Endothelial cell of umbilical vein (primary cell): ENCODE data around the gene MLPH. TPM values are rescaled to one million over a fixed set of nuclear protein-coding genes. Genes with fewer than 3 reads are reported as not detected.

Experiments
- BruUV-seq: library from RNA; stranded (reverse); fragments of 400-500 nt; replicated peaks from 2 replicates; lab custom pipeline; 2021; lab: Mats Ljungman, UMichigan
- CTCF ChIA-PET: fragments of 300-600, 350-600 bp; sonication (Branson Sonifier 250); formaldehyde crosslinking; loops from one replicate; lab custom pipeline; 2021; ENCODE audit warnings: antibody characterized with exemption, inconsistent platforms; lab: Charles Lee
- POLR2A ChIA-PET: fragments of 300-600, 350-600 bp; sonication (Branson Sonifier 250); formaldehyde crosslinking; loops from one replicate; lab custom pipeline; 2021; ENCODE audit warnings: antibody characterized with exemption, inconsistent platforms; lab: Charles Lee
- DNase-seq: peaks from one replicate; pipeline ENCODE4 v3.0.0-alpha.2; 2011; ENCODE audit warnings: low read depth, low spot score
- FAIRE-seq: peaks from 2 replicates; lab custom pipeline; 2011; peaks lifted over from hg19 to GRCh38; lab: Jason Lieb, UNC
- H2AFZ ChIP-seq: 2 replicates; pipeline ENCODE4 v1.6.0; 2012; ENCODE audit warnings: low read depth, low read length, control low read depth, inconsistent platforms
- H3K27ac ChIP-seq: 2 replicates; pipeline ENCODE4 v1.5.1; 2011; ENCODE audit warnings: low read depth, mild to moderate bottlenecking, control low read depth, low read length, moderate library complexity; ENCODE audit not compliant: insufficient read depth
- H3K27me3 ChIP-seq, 2 experiments: 2 replicates each; pipeline versions ENCODE4 v1.6.0 to v1.6.1; 2011; ENCODE audit warnings: low read length in 2 of 2, mixed read lengths in 1 of 2; ENCODE audit not compliant: control insufficient read depth in 2 of 2, insufficient read depth in 2 of 2
- H3K36me3 ChIP-seq, 2 experiments: 2 replicates in 1 of 2; 3 replicates in 1 of 2; pipeline ENCODE4 v1.5.1; 2011; ENCODE audit warnings: low read length in 2 of 2, mild to moderate bottlenecking in 1 of 2, moderate library complexity in 1 of 2; ENCODE audit not compliant: control insufficient read depth in 2 of 2, insufficient read depth in 2 of 2; ENCODE audit errors: extremely low read depth in 1 of 2
- H3K4me1 ChIP-seq: 3 replicates; pipeline ENCODE4 v1.5.1; 2011; ENCODE audit warnings: mild to moderate bottlenecking, low read length; ENCODE audit not compliant: control insufficient read depth, insufficient read depth; ENCODE audit errors: extremely low read depth
- H3K4me2 ChIP-seq: 2 replicates; pipeline ENCODE4 v1.6.1; 2011; ENCODE audit warnings: low read length, control low read depth, mixed read lengths; ENCODE audit not compliant: insufficient read depth
- H3K4me3 ChIP-seq, 3 experiments: fragments of 200-600 bp in 1 of 3; sonication (generic), shearing (Covaris generic) in 1 of 3; replicated peaks in 1 of 3; 2 replicates each; pipeline ENCODE4 v1.5.1; 2011 to 2016; ENCODE audit warnings: control low read depth in 3 of 3, low read length in 3 of 3, mild to moderate bottlenecking in 2 of 3, inconsistent platforms in 1 of 3, low read depth in 1 of 3, moderate library complexity in 1 of 3; ENCODE audit not compliant: insufficient read depth in 1 of 3
- H3K79me2 ChIP-seq: 2 replicates; pipeline ENCODE4 v1.6.0; 2012; ENCODE audit warnings: low read length, inconsistent platforms; ENCODE audit not compliant: control insufficient read depth, insufficient read depth
- H3K9ac ChIP-seq: replicated peaks from 2 replicates; pipeline ENCODE3; 2011; ENCODE audit warnings: low read length, control low read depth; ENCODE audit not compliant: insufficient read depth; ENCODE audit errors: extremely low read depth
- H3K9me1 ChIP-seq: replicated peaks from 3 replicates; pipeline ENCODE4 v1.6.0; 2011; ENCODE audit warnings: mild to moderate bottlenecking, low read length; ENCODE audit not compliant: control insufficient read depth, insufficient read depth; ENCODE audit errors: extremely low read depth
- H3K9me3 ChIP-seq: replicated peaks from 2 replicates; pipeline ENCODE4 v1.5.1; 2012; ENCODE audit warnings: low read length, inconsistent platforms; ENCODE audit not compliant: control insufficient read depth, insufficient read depth
- H4K20me1 ChIP-seq: replicated peaks from 2 replicates; pipeline ENCODE3; 2011; ENCODE audit warnings: mild to moderate bottlenecking, low read length; ENCODE audit not compliant: control insufficient read depth, insufficient read depth; ENCODE audit errors: extremely low read depth
- EZH2 ChIP-seq: IDR thresholded peaks from 2 replicates; pipeline ENCODE4 v1.6.1; 2012; ENCODE audit warnings: borderline replicate concordance, low read depth, mild to moderate bottlenecking, moderate library complexity, low read length, inconsistent platforms; ENCODE audit not compliant: severe bottlenecking
- GATA2 ChIP-seq: IDR thresholded peaks from 2 replicates; pipeline ENCODE4 v1.7.0; 2011; ENCODE audit warnings: low read depth, mild to moderate bottlenecking, moderate library complexity, mixed read lengths, low read length; ENCODE audit not compliant: insufficient read length, insufficient read depth
- POLR2A ChIP-seq: IDR thresholded peaks from 2 replicates; pipeline ENCODE4 v1.6.1; 2012; ENCODE audit warnings: low read depth, mild to moderate bottlenecking, control low read depth, low read length
- POLR2AphosphoS5 ChIP-seq: IDR thresholded peaks from 2 replicates; pipeline ENCODE4 v1.6.1; 2012; ENCODE audit warnings: low read depth, mild to moderate bottlenecking, control low read depth, low read length, moderate library complexity; ENCODE audit not compliant: insufficient read depth
- dilution Hi-C: fragments of 300-500 bp; cut with MboI; formaldehyde crosslinking; loops from one replicate; pipeline ENCODE4 v1.15.0; 2019; ENCODE audit warnings: low sequenced_read_pairs; ENCODE audit not compliant: extremely low pct_ligation_motif_present
- intact Hi-C: fragments of 100-400 bp; cut with micrococcal nuclease; formaldehyde crosslinking; loops from one replicate; pipeline ENCODE4 v1.10.0; 2022
- polyA plus RNA-seq, 4 experiments: library from polyadenylated mRNA; depleted of rRNA in 3 of 4; stranded (reverse) in 3 of 4; unstranded in 1 of 4; fragments of >200 nt; gene quantifications; 2 replicates each; pipeline versions ENCODE4 v1.2.1 to v1.2.3, GENCODE V29; 2011 to 2012; ENCODE audit warnings: missing spikeins in 1 of 4
- total RNA-seq: library from RNA; stranded (reverse); gene quantifications from 2 replicates; pipeline ENCODE4 v1.2.3, GENCODE V29; 2021
- TF ChIP-seq, protein P1 (sequence below): IDR thresholded peaks from 2 replicates; pipeline ENCODE4 v1.6.1; 2011; ENCODE audit not compliant: insufficient read depth, insufficient read length
- TF ChIP-seq, protein P2 (sequence below), 2 donors: IDR thresholded peaks; 1 replicate in 1 of 2; 2 replicates in 1 of 2; pipeline ENCODE4 v1.5.1; 2011; ENCODE audit warnings: low read length in 2 of 2, mild to moderate bottlenecking in 2 of 2, moderate library complexity in 2 of 2, control low read depth in 1 of 2, inconsistent platforms in 1 of 2, low read depth in 1 of 2; ENCODE audit not compliant: insufficient read depth in 1 of 2; ENCODE audit errors: extremely low read depth in 1 of 2

Gene MLPH
- total and polyA plus RNA-seq, 2 donors (not counting 3 experiments of a cell fraction or from before 2014, with no cell fraction given) = not detected

DNA sequence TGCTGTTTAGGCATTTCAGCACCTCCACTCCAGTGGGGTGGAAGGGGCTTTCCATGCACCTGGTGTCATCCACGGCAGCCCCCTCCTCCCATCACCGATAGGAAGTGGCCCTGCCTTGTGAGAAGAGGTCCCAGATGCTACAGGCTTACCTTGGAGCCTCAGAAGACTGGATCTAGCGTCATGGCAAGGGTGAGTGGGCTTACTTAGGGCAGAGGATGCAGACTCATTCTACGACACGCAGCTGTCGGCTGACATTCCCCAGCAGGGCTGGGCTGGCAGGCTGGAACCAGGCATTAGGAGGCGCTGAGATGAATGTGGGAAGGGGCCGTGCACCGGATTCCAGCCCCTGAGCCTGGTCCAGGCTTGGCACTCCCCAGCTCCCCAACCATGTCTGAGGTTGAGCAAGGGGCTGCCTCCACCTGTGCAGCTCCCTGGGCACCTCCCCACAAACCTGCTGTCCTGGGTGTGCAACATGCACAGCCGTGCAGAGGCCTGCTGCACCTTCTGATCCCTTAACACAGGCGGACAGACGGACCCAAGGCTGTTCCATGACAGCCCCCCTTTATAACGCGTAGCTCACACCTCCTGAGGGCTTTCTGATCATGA, 77.6 kb downstream of the MLPH start:
- ChIA-PET POLR2A (no interaction called here), CTCF (interaction anchor here (0.7 kb wide), 1 partner anchor 52 kb away, joined by 4 read pairs; no protein-coding TSS in a partner anchor)
- no peaks in the 10 kb centered on the region for H3K9me3 ChIP-seq
- FAIRE-seq = no peak
- H4K20me1 ChIP-seq = no peaks in the 10 kb centered on the region
- BruUV-seq = no TSS peak
- H3K79me2 ChIP-seq = no peaks in the 10 kb centered on the region
- no peak for DNase-seq
- no peak overlapping the region for H3K27ac ChIP-seq
- no peak overlapping the region for H3K4me3 ChIP-seq
- TF ChIP-seq POLR2AphosphoS5 = no peak
- no peak for TF ChIP-seq GATA2
- TF ChIP-seq, protein P1, sequence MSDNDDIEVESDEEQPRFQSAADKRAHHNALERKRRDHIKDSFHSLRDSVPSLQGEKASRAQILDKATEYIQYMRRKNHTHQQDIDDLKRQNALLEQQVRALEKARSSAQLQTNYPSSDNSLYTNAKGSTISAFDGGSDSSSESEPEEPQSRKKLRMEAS = no peak
- TF ChIP-seq EZH2 = no peak
- no peak for TF ChIP-seq POLR2A
- TF ChIP-seq, protein P2, sequence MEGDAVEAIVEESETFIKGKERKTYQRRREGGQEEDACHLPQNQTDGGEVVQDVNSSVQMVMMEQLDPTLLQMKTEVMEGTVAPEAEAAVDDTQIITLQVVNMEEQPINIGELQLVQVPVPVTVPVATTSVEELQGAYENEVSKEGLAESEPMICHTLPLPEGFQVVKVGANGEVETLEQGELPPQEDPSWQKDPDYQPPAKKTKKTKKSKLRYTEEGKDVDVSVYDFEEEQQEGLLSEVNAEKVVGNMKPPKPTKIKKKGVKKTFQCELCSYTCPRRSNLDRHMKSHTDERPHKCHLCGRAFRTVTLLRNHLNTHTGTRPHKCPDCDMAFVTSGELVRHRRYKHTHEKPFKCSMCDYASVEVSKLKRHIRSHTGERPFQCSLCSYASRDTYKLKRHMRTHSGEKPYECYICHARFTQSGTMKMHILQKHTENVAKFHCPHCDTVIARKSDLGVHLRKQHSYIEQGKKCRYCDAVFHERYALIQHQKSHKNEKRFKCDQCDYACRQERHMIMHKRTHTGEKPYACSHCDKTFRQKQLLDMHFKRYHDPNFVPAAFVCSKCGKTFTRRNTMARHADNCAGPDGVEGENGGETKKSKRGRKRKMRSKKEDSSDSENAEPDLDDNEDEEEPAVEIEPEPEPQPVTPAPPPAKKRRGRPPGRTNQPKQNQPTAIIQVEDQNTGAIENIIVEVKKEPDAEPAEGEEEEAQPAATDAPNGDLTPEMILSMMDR (IDR thresholded peaks at IDR 0.05; ENCODE audit: extremely low read depth in 1 of 2, insufficient read depth in 1 of 2, low read depth in 1 of 2, low read length in 2 of 2) = no peak
- H3K36me3 ChIP-seq = no peaks in the 10 kb centered on the region
- H3K4me1 ChIP-seq = no peaks in the 10 kb centered on the region
- intact Hi-C loops = no loop called here
- H3K27me3 ChIP-seq = no peaks in the 10 kb centered on the region
- no peak overlapping the region for H2AFZ ChIP-seq
- no peaks in the 10 kb centered on the region for H3K9me1 ChIP-seq
- dilution Hi-C loops = no loop called here
- no peak overlapping the region for H3K9ac ChIP-seq
- no peak overlapping the region for H3K4me2 ChIP-seq
